GM12878 (cell line): Measurements from ENCODE around the gene PRR9. TPM values are rescaled to one million over a fixed set of nuclear protein-coding genes. Genes with fewer than 3 reads are reported as not detected.

Source experiments
- ATAC-seq: fragments of 200-7000 bp; cut with Tn5 transposase; 3 replicates; pipeline ENCODE4 v1.9.1; 2020; ENCODE audit warnings: mild to moderate bottlenecking, moderate library complexity
- BruUV-seq: library from RNA; stranded (reverse); fragments of 400-500 nt; replicated peaks from 2 replicates; lab custom pipeline; 2021; lab: Mats Ljungman, UMichigan
- CTCF ChIA-PET: fragments of 300-600 bp; sonication (Branson Sonifier 250); formaldehyde crosslinking; extraction: SDS; loops from one replicate; lab custom pipeline; 2021; ENCODE audit warnings: inconsistent platforms; lab: Yijun Ruan, JAX
- POLR2A ChIA-PET: fragments of 350-600 bp; formaldehyde crosslinking; extraction: SDS; loops from one replicate; lab custom pipeline; 2021; ENCODE audit warnings: inconsistent platforms; lab: Charles Lee
- RAD21 ChIA-PET: fragments of 300-600 bp; sonication (Branson Sonifier 250); formaldehyde crosslinking; loops from one replicate; lab custom pipeline; 2023; ENCODE audit warnings: antibody characterized with exemption; ENCODE audit not compliant: unreplicated experiment; lab: Charles Lee
- SMC1A ChIA-PET: fragments of 300-600 bp; sonication (Branson Sonifier 250); formaldehyde crosslinking; loops from one replicate; lab custom pipeline; 2023; ENCODE audit not compliant: unreplicated experiment, uncharacterized antibody; lab: Charles Lee
- DNase-seq: peaks from one replicate; pipeline ENCODE4 v3.0.0-alpha.2; 2011; ENCODE audit warnings: low read depth, low spot score
- FAIRE-seq: peaks from 3 replicates; lab custom pipeline; 2011; peaks lifted over from hg19 to GRCh38; lab: Jason Lieb, UNC
- H2AFZ ChIP-seq: 2 replicates; pipeline ENCODE4 v1.6.0; 2011; ENCODE audit warnings: low read depth, low read length, control low read depth; ENCODE audit not compliant: control insufficient read depth
- H3K27ac ChIP-seq: 2 replicates; pipeline ENCODE4 v1.5.1; 2011; ENCODE audit warnings: control low read depth; ENCODE audit not compliant: control insufficient read depth, insufficient read depth
- H3K27me3 ChIP-seq, 2 experiments: replicated peaks in 1 of 2; 2 replicates each; pipeline versions ENCODE4 v1.6.0 to v1.6.1; 2011; ENCODE audit warnings: low read length in 1 of 2; ENCODE audit not compliant: control insufficient read depth in 2 of 2, insufficient read depth in 2 of 2
- H3K36me3 ChIP-seq, 2 experiments: 2 replicates each; pipeline ENCODE4 v1.5.1; 2011; ENCODE audit warnings: low read length in 1 of 2; ENCODE audit not compliant: control insufficient read depth in 2 of 2, insufficient read depth in 2 of 2
- H3K4me1 ChIP-seq: 2 replicates; pipeline ENCODE4 v1.6.1; 2011; ENCODE audit warnings: mild to moderate bottlenecking, low read length, moderate library complexity, mixed read lengths; ENCODE audit not compliant: control insufficient read depth, insufficient read depth
- H3K4me2 ChIP-seq: 2 replicates; pipeline ENCODE4 v1.6.0; 2011; ENCODE audit warnings: control low read depth; ENCODE audit not compliant: control insufficient read depth, insufficient read depth
- H3K4me3 ChIP-seq: fragments of 200-600 bp; sonication (generic); 2 replicates; pipeline ENCODE4 v1.5.1; 2016
- H3K79me2 ChIP-seq: 2 replicates; pipeline ENCODE4 v1.6.0; 2011; ENCODE audit warnings: low read length; ENCODE audit not compliant: control insufficient read depth, insufficient read depth
- H3K9ac ChIP-seq: 2 replicates; pipeline ENCODE4 v1.8.0; 2011; ENCODE audit warnings: low read length, control low read depth, mixed read lengths; ENCODE audit not compliant: control insufficient read depth, insufficient read depth
- H3K9me3 ChIP-seq: replicated peaks from 3 replicates; pipeline ENCODE4 v1.5.1; 2011; ENCODE audit warnings: mild to moderate bottlenecking, low read length; ENCODE audit not compliant: control insufficient read depth, insufficient read depth
- H4K20me1 ChIP-seq: 2 replicates; pipeline ENCODE4 v1.6.0; 2011; ENCODE audit not compliant: control insufficient read depth, insufficient read depth
- FOXM1 ChIP-seq: IDR thresholded peaks from 2 replicates; pipeline ENCODE4 v1.6.1; 2012; ENCODE audit warnings: low read depth, mild to moderate bottlenecking, inconsistent platforms, low read length, moderate library complexity
- HDAC6 ChIP-seq: fragments of 200-600 bp; sonication (generic); IDR thresholded peaks from one replicate; pipeline ENCODE4 v1.8.0; 2017; ENCODE audit warnings: antibody characterized with exemption; ENCODE audit not compliant: unreplicated experiment
- WGBS: methylation state at CpG from one replicate; pipeline ENCODE4 v1.1.6; 2016; ENCODE audit warnings: low lambda C conversion rate; ENCODE audit not compliant: insufficient replicate concordance, insufficient coverage; ENCODE audit errors: missing lambda C conversion rate; 5-methylcytosine and 5-hydroxymethylcytosine counted together
- in situ Hi-C: fragments of 300-500 bp; cut with MboI; formaldehyde crosslinking; loops from 9 replicates; pipeline ENCODE4 v1.14.3; 2018; ENCODE audit warnings: mixed read lengths
- intact Hi-C: fragments of 100-400 bp; cut with micrococcal nuclease; formaldehyde crosslinking; loops from one replicate; pipeline ENCODE4 v1.14.2; 2022; ENCODE audit not compliant: unreplicated experiment
- polyA plus RNA-seq, 11 experiments: library from polyadenylated mRNA; depleted of rRNA in 4 of 11; unstranded in 6 of 11; stranded (reverse) in 5 of 11; fragments of >200 nt; fragmentation: Nextera tagmentation in 4 of 11; fragmentation: Illumina TruSeq in 1 of 11; extraction: Ambion mirVana in 4 of 11; extraction: Trizol in 1 of 11; gene quantifications; 1 replicate in 1 of 11; 2 replicates in 10 of 11; pipeline versions ENCODE4 v1.2.1 to v1.2.3, GENCODE V29; 2011 to 2016; ENCODE audit warnings: inconsistent platforms in 2 of 11, missing spikeins in 2 of 11, low read depth in 1 of 11
- total RNA-seq, 4 experiments: library from RNA; depleted of rRNA in 3 of 4; stranded (reverse); fragments of >200 nt in 3 of 4; fragmentation: Illumina TruSeq in 1 of 4; extraction: Trizol in 1 of 4; gene quantifications; 2 replicates each; pipeline versions ENCODE4 v1.2.1 to v1.2.3, GENCODE V29; 2013 to 2021
- TF ChIP-seq, protein P1 (sequence below): fragments of 450-650 bp; IDR thresholded peaks from 2 replicates; pipeline ENCODE4 v1.6.1; 2018; ENCODE audit warnings: borderline replicate concordance, mild to moderate bottlenecking; ENCODE audit not compliant: partially characterized antibody
- TF ChIP-seq, protein P2 (sequence below): IDR thresholded peaks from 2 replicates; pipeline ENCODE4 v1.6.1; 2012; ENCODE audit warnings: low read depth, low read length, improper control_type of control experiment

PRR9 gene
- total and polyA plus RNA-seq, 10 of the 15 experiments (the other 5 are each of a cell fraction or from before 2014, with no cell fraction given) = not detected

- peak; percentile 92 for ATAC-seq
- Histone ChIP-seq H3K4me3 (no peak overlapping the region), H3K4me2 (no peak overlapping the region), H3K36me3 (no peaks in the 10 kb centered on the region), H3K9ac (no peak overlapping the region), H3K27me3 (no peaks in the 10 kb centered on the region), H3K4me1 (no peaks in the 10 kb centered on the region), H3K27ac (no peak overlapping the region), H3K79me2 (no peaks in the 10 kb centered on the region), H2AFZ (peak overlapping the region; percentile 22), H3K9me3 (no peaks in the 10 kb centered on the region), H4K20me1 (no peaks in the 10 kb centered on the region)
- no TSS peak for BruUV-seq
- in situ Hi-C loops (no loop called here), intact Hi-C loops (no loop called here)
- ChIA-PET POLR2A (interaction anchor here (0.7 to 2.1 kb wide), 4 partner anchors 9 to 90 kb away, joined by 3 to 11 read pairs (median 4); no protein-coding TSS in a partner anchor), CTCF (interaction anchor here (1.0 to 5.6 kb wide), 15 partner anchors 9 to 385 kb away, joined by 3 to 27 read pairs (median 6); no protein-coding TSS in a partner anchor), RAD21 (interaction anchor here (0.7 to 3.5 kb wide), 4 partner anchors 9 to 23 kb away, joined by 3 to 26 read pairs (median 3); no protein-coding TSS in a partner anchor), SMC1A (interaction anchor here (0.6 to 5.2 kb wide), 11 partner anchors 9 to 1328 kb away, joined by 3 to 42 read pairs (median 7); no protein-coding TSS in a partner anchor)
- TF ChIP-seq, protein P1, sequence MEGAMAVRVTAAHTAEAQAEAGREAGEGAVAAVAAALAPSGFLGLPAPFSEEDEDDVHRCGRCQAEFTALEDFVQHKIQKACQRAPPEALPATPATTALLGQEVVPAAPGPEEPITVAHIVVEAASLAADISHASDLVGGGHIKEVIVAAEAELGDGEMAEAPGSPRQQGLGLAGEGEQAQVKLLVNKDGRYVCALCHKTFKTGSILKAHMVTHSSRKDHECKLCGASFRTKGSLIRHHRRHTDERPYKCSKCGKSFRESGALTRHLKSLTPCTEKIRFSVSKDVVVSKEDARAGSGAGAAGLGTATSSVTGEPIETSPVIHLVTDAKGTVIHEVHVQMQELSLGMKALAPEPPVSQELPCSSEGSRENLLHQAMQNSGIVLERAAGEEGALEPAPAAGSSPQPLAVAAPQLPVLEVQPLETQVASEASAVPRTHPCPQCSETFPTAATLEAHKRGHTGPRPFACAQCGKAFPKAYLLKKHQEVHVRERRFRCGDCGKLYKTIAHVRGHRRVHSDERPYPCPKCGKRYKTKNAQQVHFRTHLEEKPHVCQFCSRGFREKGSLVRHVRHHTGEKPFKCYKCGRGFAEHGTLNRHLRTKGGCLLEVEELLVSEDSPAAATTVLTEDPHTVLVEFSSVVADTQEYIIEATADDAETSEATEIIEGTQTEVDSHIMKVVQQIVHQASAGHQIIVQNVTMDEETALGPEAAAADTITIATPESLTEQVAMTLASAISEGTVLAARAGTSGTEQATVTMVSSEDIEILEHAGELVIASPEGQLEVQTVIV = no peak
- 0% methylated on average over 1 of the region's 1 CpG for WGBS
- no peak for DNase-seq
- FAIRE-seq = no peak
Observed at GRCh38 chr1:153253693-153254092, 36.3 kb downstream of the PRR9 start.

GRCh38 chr1:153259387-153259786 is 42.0 kb downstream of the PRR9 start, which contains the start of gene LORICRIN:
Gene LORICRIN (plus strand): TSS chr1:153259687. CDS start chr1:153260950, 1,263 bp downstream.
- Histone ChIP-seq H3K27ac (no peak within 1 kb of the TSS), H3K4me3 (no peak within 1 kb of the TSS), H3K9me3 (no peaks in the 10 kb centered on the region), H3K27me3 (0 out of 4 replicates have a peak, but pooled peaks cover 0 to 4% of the 10 kb centered on the region in 2 experiments), H4K20me1 (no peaks in the 10 kb centered on the region), H2AFZ (no peak within 1 kb of the TSS), H3K9ac (no peak within 1 kb of the TSS), H3K79me2 (no peaks in the 10 kb centered on the region), H3K36me3 (no peaks in the 10 kb centered on the region), H3K4me2 (peak within 1 kb of the TSS; percentile 53; the same call in 1 of the 2 replicates), H3K4me1 (peaks cover 15% of the 10 kb centered on the region)
- ChIA-PET CTCF (interaction anchor here (0.8 to 4.1 kb wide), 7 partner anchors 9 to 93 kb away, joined by 3 to 38 read pairs (median 4); no protein-coding TSS in a partner anchor), SMC1A (interaction anchor here (1.0 to 2.1 kb wide), 4 partner anchors 11 to 26 kb away, joined by 4 to 7 read pairs (median 4); no protein-coding TSS in a partner anchor), RAD21 (interaction anchor here (4.2 kb wide), 1 partner anchor 26 kb away, joined by 31 read pairs; no protein-coding TSS in a partner anchor), POLR2A (interaction anchor here (0.6 to 1.7 kb wide), 3 partner anchors 18 to 28 kb away, joined by 3 to 4 read pairs (median 3); no protein-coding TSS in a partner anchor)
- no peak for DNase-seq
- intact Hi-C loops (no loop called here), in situ Hi-C loops (no loop called here)
- no peak for FAIRE-seq
- 54% methylated on average over 3 of the region's 3 CpGs for WGBS
- TF ChIP-seq, protein P2, sequence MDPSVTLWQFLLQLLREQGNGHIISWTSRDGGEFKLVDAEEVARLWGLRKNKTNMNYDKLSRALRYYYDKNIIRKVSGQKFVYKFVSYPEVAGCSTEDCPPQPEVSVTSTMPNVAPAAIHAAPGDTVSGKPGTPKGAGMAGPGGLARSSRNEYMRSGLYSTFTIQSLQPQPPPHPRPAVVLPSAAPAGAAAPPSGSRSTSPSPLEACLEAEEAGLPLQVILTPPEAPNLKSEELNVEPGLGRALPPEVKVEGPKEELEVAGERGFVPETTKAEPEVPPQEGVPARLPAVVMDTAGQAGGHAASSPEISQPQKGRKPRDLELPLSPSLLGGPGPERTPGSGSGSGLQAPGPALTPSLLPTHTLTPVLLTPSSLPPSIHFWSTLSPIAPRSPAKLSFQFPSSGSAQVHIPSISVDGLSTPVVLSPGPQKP = no peak
- TF ChIP-seq FOXM1 (no peak), HDAC6 (no peak)
- BruUV-seq = no TSS peak
- no peak for ATAC-seq
